AG20443 (cell line): ENCODE measurements around the gene TMEM205.

Experiments used
- DNase-seq: peaks from one replicate; pipeline ENCODE4 v3.0.0; 2012; ENCODE audit warnings: low spot score, mixed read lengths

The TMEM205 gene

DNA sequence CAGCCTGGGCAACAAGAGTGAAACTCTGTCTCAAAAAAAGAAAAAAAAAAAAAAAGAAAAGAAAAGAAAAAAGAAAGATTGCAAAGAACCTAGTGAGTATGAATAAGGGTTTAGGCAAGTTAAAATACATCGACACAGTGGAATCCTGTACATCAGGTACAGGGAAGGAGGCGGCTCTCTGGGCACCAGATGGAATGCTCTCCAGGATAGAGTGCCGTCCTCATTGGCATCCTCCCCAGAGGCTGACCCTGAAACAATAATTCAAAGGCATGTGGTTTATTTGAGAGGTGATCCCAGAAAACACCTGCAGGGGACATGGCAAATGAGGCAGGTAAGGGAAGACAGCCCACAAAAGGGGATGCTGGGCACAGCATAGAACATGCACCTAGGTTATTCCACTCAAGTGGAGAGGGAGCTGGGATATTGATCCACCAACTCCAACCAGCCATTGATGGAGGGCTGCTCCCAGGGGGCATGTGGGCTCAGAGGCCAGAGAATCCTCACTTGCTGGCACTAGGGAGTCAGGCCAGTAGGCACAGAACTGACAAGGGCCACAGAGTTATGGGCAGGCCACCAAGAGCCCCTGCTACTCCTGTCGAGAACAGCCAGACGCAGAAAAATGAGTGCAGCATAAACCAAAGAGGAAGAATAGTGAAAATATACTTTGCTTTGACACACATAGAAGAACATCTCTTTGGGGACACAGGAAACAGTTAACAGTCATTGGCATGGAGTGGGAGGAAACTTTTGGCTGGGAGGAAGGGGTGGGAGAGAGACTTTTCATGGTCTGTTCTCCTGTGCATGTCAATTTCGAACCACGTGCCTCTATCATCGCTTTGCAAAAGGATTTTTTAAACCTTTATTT, 45.9 kb downstream of the TMEM205 start:
- no peak for DNase-seq

DNA sequence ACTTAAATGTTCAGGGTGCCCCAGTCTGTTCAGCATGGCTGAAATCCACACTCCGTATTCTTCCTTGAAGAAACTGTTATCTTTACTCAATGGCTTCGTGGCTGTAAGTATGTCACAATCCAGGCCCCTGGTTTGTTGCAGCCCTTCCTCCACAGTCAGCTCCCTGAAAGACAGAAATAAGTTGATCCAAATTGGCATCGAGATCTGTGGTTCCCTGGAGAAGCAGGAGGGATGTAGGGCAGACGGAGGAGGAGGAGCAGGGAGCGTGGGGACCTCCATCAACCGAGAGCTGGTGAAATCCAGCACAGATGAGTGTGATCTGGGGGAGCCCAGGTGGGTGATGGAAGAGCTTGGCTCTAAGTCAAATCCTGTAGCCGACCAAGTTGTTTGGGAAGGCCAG, 49.8 kb downstream of the TMEM205 start:
- no peak for DNase-seq

DNA sequence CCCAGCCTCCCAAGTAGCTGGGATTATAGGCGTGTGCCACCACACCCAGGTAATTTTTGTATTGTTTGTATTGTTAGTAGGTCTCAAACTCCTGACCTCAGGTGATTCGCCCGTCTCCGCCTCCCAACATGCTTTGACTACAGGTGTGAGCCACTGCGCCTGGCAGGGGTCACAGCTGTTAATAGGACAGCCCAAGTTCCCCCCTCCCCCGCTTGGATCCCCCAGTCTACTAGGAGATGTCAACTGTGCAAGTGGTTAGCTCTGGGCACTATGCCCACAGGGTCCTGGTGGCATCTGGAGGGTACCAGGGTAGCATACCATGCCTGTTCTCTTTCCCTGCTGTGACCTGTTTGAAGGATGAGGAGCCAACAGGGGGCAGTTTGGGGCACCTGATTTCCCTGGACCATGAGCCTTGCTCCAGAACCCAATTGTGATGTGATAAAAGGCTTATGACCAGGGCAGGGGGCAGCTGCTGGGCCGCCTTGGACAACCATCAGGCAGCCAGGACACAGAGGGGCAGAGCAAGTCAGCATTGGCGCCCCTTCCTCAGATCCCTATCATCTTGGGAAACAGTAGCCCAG, 50.3 kb downstream of the TMEM205 start, which contains the start of gene TSPAN16:
TSPAN16 (plus strand) TSS at position 496 of the 581 bp plus-strand sequence. CDS start 138 bp downstream, outside the sequence.
- no peak for DNase-seq

DNA sequence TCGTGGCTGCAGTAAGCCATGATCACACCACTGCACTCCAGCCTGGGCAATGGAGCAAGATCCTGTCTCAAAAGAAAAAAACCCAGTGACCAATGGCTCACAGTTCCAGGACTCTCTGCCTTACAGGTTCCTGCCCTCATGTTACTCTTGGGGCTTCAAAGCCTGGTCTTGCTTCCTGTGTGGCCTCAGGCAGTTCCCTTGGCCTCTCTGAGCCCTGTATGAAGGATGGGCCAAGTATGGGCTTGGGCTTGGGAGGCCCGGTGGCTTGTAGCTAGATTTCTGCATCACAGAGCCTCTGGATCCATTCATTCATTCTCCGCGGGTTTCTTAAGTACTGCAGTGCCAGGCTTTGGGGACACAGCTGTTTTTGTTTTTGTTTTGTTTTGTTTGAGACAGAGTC, 50.9 kb downstream of the TMEM205 start:
- no peak for DNase-seq

GRCh38 chr19:11293433-11294389, 52.4 kb downstream of the TMEM205 start:
- DNase-seq, result peak; percentile 97
